Measurements from ENCODE around the gene TKTL1.
"Not testable (repeated sequence)": the region's sequence is repeated elsewhere in the genome, so short reads cannot be mapped to it uniquely, and the experiment has no call there.

TKTL1 gene

GRCh38 chrX:154298312-154298711, 2.7 kb downstream of the TKTL1 start:
- Histone ChIP-seq H3K27me3 (ENCODE audit: control insufficient read depth, low read length) (no peaks in the 10 kb centered on the region), H3K4me1 (ENCODE audit: control insufficient read depth, low read length) (peaks cover 11% of the 10 kb centered on the region), H3K9me2 (replicated peaks; ENCODE audit: control insufficient read depth, low read length) (no peaks in the 10 kb centered on the region), H3K27ac (ENCODE audit: low read depth, low read length) (no peak overlapping the region), H3K4me2 (ENCODE audit: low read length) (peak overlapping the region; percentile 19; the same call in 1 of the 2 replicates), H3K9me3 (ENCODE audit: control insufficient read depth, insufficient read depth, low read length) (no peaks in the 10 kb centered on the region), H3K36me3 (ENCODE audit: control insufficient read depth, low read length) (no peaks in the 10 kb centered on the region), H4K20me1 (ENCODE audit: control insufficient read depth, insufficient read depth, low read depth, low read length) (no peaks in the 10 kb centered on the region), H3K4me3 (ENCODE audit: low read length) (no peak overlapping the region), H3F3A (ENCODE audit: control insufficient read depth, insufficient read depth) (no peaks in the 10 kb centered on the region), H3K79me2 (ENCODE audit: control insufficient read depth, low read length) (no peaks in the 10 kb centered on the region)
- no peak for TF ChIP-seq CTCF (IDR thresholded peaks at IDR 0.05; ENCODE audit: low read depth, low read length, poor library complexity, severe bottlenecking)
- TF ChIP-seq EZH2phosphoT487 (IDR thresholded peaks at IDR 0.05; ENCODE audit: borderline replicate concordance, low read length): no peak

GRCh38 chrX:154300816-154301215, 5.2 kb downstream of the TKTL1 start:
- H3K79me2 ChIP-seq (ENCODE audit: control insufficient read depth, low read length): no peaks in the 10 kb centered on the region
- no peaks in the 10 kb centered on the region for H3F3A ChIP-seq (ENCODE audit: control insufficient read depth, insufficient read depth)
- no peak overlapping the region for H3K4me3 ChIP-seq (ENCODE audit: low read length)
- no peaks in the 10 kb centered on the region for H3K9me2 ChIP-seq (replicated peaks; ENCODE audit: control insufficient read depth, low read length)
- no peaks in the 10 kb centered on the region for H3K36me3 ChIP-seq (ENCODE audit: control insufficient read depth, low read length)
- no peak overlapping the region for H3K4me2 ChIP-seq (ENCODE audit: low read length)
- no peak overlapping the region for H3K27ac ChIP-seq (ENCODE audit: low read depth, low read length)
- no peaks in the 10 kb centered on the region for H4K20me1 ChIP-seq (ENCODE audit: control insufficient read depth, insufficient read depth, low read depth, low read length)
- H3K9me3 ChIP-seq (ENCODE audit: control insufficient read depth, insufficient read depth, low read length): no peaks in the 10 kb centered on the region
- H3K27me3 ChIP-seq (ENCODE audit: control insufficient read depth, low read length): no peaks in the 10 kb centered on the region
- TF ChIP-seq EZH2phosphoT487 (IDR thresholded peaks at IDR 0.05; ENCODE audit: borderline replicate concordance, low read length): no peak
- no peak for TF ChIP-seq CTCF (IDR thresholded peaks at IDR 0.05; ENCODE audit: low read depth, low read length, poor library complexity, severe bottlenecking)
- H3K4me1 ChIP-seq (ENCODE audit: control insufficient read depth, low read length): peaks cover 11% of the 10 kb centered on the region

GRCh38 chrX:154302998-154303397, 7.4 kb downstream of the TKTL1 start:
- not testable (repeated sequence) for H3F3A ChIP-seq (ENCODE audit: control insufficient read depth, insufficient read depth); H3K27ac ChIP-seq (ENCODE audit: low read depth, low read length); H3K4me3 ChIP-seq (ENCODE audit: low read length); H3K27me3 ChIP-seq (ENCODE audit: control insufficient read depth, low read length); H3K9me2 ChIP-seq (replicated peaks; ENCODE audit: control insufficient read depth, low read length); H3K9me3 ChIP-seq (ENCODE audit: control insufficient read depth, insufficient read depth, low read length); H3K36me3 ChIP-seq (ENCODE audit: control insufficient read depth, low read length); H4K20me1 ChIP-seq (ENCODE audit: control insufficient read depth, insufficient read depth, low read depth, low read length); H3K79me2 ChIP-seq (ENCODE audit: control insufficient read depth, low read length); H3K4me2 ChIP-seq (ENCODE audit: low read length); H3K4me1 ChIP-seq (ENCODE audit: control insufficient read depth, low read length)

GRCh38 chrX:154303476-154303875, 7.9 kb downstream of the TKTL1 start:
- H3K9me3 ChIP-seq (ENCODE audit: control insufficient read depth, insufficient read depth, low read length): no peaks in the 10 kb centered on the region
- TF ChIP-seq CTCF (IDR thresholded peaks at IDR 0.05; ENCODE audit: low read depth, low read length, poor library complexity, severe bottlenecking): no peak
- TF ChIP-seq EZH2phosphoT487 (IDR thresholded peaks at IDR 0.05; ENCODE audit: borderline replicate concordance, low read length): no peak
- H3K4me1 ChIP-seq (ENCODE audit: control insufficient read depth, low read length): peaks cover 5% of the 10 kb centered on the region; the same call in 1 of the 2 replicates

More at GRCh38 chrX:154303476-154303875, 7.9 kb downstream of the TKTL1 start:
- no peaks in the 10 kb centered on the region for H3K36me3 ChIP-seq (ENCODE audit: control insufficient read depth, low read length)
- H3K27me3 ChIP-seq (ENCODE audit: control insufficient read depth, low read length): no peaks in the 10 kb centered on the region
- no peak overlapping the region for H3K4me3 ChIP-seq (ENCODE audit: low read length)
- no peaks in the 10 kb centered on the region for H3K9me2 ChIP-seq (replicated peaks; ENCODE audit: control insufficient read depth, low read length)
- H3K27ac ChIP-seq (ENCODE audit: low read depth, low read length): no peak overlapping the region
- no peaks in the 10 kb centered on the region for H3F3A ChIP-seq (ENCODE audit: control insufficient read depth, insufficient read depth)
- no peak overlapping the region for H3K4me2 ChIP-seq (ENCODE audit: low read length)
- H3K79me2 ChIP-seq (ENCODE audit: control insufficient read depth, low read length): no peaks in the 10 kb centered on the region
- H4K20me1 ChIP-seq (ENCODE audit: control insufficient read depth, insufficient read depth, low read depth, low read length): no peaks in the 10 kb centered on the region

All from DOHH2 (cell line).